GM12873 (cell line): Measurements from ENCODE around the gene KCNMA1.
A peak's percentile ranks its signal among the peaks of the same experiment; 100 is the strongest.

Experiments used
- CTCF ChIP-seq: IDR thresholded peaks from 2 replicates; pipeline ENCODE4 v1.5.1; 2012; ENCODE audit warnings: low read depth, mild to moderate bottlenecking, moderate library complexity, low read length, control low read depth; ENCODE audit not compliant: insufficient read depth; ENCODE audit errors: missing control alignments

Gene KCNMA1

GRCh38 chr10:76992467-76992866 is 645.1 kb downstream of the KCNMA1 start:
- TF ChIP-seq CTCF, result no peak

GRCh38 chr10:76991621-76992020 is 646.0 kb downstream of the KCNMA1 start:
- no peak for TF ChIP-seq CTCF

- no peak for TF ChIP-seq CTCF
Measured at GRCh38 chr10:76990561-76990960, 647.0 kb downstream of the KCNMA1 start.

GRCh38 chr10:76984559-76985443 is 652.8 kb downstream of the KCNMA1 start:
- peak; percentile 88 for TF ChIP-seq CTCF

GRCh38 chr10:76983624-76984023 is 654.0 kb downstream of the KCNMA1 start:
- no peak for TF ChIP-seq CTCF

GRCh38 chr10:76982671-76983070 is 654.9 kb downstream of the KCNMA1 start:
- TF ChIP-seq CTCF, result no peak

- TF ChIP-seq CTCF, result no peak
Measured at GRCh38 chr10:76981251-76981650, 656.4 kb downstream of the KCNMA1 start.
